GM18870 (cell line): ENCODE results near the gene CEP70.
"Not testable (repeated sequence)": the region's sequence is repeated elsewhere in the genome, so short reads cannot be mapped to it uniquely, and the experiment has no call there.

ENCODE experiments used
- ATAC-seq: cut with Tn5 transposase; IDR thresholded peaks from one replicate; pipeline ENCODE4 v1.9.1; 2021; ENCODE audit warnings: moderate library complexity; ENCODE audit not compliant: unreplicated experiment

CEP70 gene

DNA sequence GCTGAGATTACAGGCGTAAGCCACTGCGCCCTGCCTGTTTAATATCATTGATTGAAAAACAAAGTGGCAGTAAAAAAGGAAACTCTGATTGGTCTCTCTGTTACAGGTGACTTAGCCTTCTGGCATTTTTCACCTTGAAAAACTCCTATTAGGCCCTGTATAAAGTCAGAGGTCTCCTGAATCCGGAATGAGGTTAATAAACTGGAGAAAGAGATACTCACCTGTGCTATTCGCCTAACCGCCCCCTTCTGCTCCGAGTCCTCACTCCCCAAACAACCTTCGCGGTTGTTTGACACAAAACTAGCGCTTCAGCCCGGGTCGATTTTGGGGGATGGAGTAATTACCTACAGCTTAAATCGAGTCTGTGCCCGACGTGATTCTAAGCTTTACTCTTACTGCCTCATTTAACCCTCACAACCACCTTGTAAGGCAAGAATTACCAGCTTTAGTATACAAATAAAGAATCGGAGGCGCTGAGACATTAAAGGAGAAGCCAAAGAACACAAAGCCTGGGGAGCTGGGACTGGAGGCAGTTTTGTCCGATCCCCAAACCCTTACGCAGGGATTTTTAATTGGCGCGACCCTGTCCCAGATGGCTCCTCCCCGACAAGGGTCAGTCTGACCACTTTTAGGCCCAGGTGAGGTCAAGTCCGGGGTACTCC lies 441 bp downstream of the CEP70 start:
- ATAC-seq = no peak

DNA sequence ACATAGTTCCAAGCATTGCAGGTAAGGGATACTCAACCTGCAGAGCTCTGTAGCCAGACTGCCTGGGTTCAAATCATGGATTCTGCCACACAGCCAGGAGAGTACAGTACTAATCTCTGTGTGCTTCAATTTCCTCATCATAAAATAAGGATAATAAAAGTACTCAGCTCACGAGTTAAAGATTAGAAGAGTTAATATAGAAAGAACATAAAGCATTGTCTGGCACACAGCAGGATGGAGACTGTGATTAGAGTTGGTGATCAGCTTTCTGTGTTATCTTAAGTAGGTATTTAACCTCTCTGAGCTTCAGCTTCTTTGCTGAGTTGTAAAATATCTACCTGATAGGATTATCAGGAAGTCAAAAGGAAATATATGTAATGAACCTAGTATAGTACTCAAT lies 2.7 kb downstream of the CEP70 start:
- no peak for ATAC-seq

DNA sequence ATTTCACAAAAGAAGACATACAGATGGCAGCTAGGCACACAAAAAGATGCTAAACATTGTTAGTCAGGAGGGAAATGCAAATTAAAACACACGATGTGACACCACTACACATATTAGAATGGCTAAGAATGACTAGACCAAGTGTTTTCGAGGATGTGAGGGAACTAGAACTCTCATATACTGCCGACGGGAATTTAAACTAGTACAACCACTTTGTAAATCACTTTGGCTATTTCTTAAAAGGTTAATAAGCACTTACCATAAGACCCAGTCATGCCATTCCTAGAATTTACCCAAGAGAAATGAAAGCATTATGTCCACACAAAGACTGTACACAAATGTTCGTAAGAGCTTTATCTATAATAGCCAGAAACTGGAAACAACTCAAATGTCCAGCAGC lies 5.6 kb downstream of the CEP70 start:
- no peak for ATAC-seq

DNA sequence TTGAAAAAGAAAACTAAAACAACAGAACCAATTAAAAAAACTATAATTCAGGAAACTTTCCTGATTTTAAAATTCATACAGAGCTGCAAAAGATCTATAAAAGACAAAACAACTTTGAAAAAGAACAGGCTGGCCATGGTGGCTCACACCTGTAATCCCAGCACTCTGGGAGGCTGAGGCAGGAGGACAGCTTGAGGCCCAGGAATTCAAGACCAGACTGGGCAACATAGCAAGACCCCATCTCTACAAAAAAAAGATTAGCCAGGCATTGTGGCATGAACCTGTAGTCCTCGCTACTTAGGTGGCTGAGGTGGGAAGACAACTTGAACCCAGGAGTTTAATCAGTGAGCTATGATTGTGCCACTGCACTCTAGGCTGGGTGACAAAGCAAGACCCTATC lies 6.7 kb downstream of the CEP70 start:
- ATAC-seq = no peak

DNA sequence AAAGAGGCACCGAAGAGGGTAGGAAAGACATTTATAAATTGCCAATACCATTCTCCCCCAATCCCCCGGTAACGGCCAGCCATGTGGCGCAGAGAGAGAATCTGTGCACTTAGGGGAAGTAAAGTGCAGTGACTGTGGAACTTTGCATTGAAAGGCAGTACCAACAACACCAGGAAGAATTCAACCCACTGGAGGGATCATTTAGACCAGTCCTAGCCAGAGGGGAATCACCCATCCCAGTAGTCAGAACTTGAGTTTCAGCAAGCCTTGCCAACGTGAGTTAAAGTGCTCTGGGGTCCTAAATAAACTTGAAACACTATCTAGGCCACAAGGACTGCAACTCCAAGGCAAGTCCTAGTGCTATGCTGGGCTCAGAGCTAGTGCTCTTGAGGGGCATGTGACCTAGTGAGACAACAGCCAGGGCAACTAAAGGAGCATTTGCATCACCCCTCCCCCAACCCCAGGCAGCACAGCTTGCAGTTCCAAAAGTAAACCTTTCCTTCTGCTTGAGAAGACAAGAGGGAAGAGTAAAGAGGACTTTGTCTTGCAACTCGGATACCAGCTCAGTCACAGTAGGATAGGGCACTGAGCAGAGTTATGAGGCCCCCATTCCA lies 15.0 kb downstream of the CEP70 start:
- no peak for ATAC-seq

DNA sequence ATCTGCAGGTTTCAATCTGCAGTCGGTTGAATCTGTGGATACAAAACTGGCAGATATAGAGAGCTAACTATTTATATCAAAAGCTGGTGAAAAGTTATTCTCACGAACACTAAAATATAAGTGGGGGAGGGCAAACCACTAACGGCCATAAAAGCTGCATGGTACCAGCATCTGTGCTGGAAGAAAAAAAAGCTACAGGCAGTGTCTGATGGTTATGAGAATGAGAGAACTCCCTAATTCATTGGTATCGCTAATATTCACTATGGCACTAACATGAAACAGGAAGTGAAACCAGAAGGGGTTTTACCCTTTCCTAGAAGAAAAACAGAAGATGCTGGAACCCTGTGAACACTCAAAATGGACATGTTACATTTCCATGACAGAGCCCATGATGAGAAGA lies 15.9 kb downstream of the CEP70 start:
- ATAC-seq = peak; percentile 89

DNA sequence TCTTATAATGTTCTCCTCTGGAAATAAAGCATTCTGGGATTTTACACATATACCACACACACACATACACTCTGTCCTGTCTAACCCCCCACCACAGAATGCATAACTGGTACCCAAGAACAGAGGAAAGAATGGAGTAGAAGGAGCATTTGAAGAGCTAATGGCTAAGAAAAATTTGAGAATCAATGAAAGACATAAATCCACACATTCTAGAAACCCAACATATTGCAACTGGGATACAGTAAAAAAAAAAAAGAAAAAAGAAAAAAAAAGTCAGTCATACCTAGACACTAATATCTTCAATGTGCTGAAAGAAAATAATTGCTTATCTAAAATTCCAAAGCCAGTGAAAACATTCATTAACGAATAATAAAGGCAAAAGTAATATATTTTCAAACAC lies 20.9 kb downstream of the CEP70 start:
- ATAC-seq = no peak

DNA sequence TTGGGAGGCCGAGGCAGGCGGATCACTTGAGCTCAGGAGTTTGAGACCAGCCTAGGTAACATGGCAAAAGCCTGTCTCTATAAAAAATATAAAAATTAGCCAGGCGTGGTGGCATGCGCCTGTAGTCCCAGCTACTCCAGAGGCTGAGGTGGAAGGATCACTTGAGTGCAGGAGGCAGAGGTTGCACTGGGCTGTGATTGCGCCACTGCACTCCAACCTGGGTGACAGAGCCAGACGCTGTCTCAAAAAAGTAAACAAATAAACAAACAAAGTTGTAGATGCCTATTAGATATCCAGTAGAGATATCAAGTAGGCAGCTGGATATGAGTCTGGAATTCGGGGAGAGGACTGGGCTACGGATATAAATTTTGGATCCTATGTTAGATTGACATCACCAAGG lies 24.4 kb downstream of the CEP70 start:
- ATAC-seq = not testable (repeated sequence)

DNA sequence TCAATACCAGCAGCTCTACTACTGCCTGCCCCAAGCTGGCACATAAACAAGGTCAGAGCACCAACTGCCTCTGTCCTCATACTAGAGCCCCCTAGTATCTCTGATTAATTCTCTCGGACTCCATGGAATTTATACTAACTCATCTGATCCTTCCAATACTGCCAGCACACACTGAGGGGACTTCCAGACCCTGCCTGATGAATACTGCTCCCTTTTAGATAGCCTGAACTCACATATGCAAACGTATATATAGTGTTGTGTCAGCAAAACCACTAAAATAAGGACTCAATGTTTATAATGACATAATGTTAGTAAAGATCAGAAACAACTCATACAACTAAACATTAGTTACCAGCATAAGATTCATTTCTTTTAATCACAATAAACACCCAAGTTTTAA lies 25.0 kb downstream of the CEP70 start:
- no peak for ATAC-seq

DNA sequence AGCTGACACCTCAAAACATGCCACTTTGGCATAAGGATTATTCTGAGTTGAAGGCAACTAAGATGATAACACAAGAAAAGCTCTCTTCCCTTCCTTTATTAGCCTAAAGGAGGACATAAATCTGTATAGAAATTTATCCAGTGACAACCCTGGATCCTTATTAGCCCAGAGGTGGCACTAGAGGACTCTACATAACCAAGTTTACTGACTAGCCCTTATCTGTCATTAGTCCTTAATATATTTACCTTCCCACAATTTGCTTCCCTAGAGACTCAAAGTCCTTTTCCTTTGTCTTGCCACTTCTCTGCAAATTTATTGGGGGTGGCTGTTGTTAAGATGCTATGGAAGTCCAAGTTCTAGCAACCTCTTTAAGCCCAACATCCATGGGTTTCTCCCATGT lies 26.7 kb downstream of the CEP70 start:
- no peak for ATAC-seq

DNA sequence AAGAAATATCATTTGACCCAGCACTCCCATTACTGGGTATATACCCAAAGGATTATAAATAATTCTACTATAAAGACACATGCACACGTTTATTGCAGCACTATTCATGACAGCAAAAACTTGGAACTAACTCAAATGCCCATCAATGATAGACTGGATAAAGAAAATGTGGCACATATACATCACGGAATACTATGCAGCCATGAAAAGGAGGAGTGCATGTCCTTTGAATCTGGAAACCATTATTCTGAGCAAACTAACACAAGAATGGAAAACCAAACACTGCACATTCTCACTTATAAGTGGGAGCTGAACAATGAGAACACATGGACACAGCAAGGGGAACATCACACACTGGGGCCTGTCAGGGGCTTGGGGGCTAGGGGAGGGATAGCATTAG lies 27.8 kb downstream of the CEP70 start:
- ATAC-seq = not testable (repeated sequence)

DNA sequence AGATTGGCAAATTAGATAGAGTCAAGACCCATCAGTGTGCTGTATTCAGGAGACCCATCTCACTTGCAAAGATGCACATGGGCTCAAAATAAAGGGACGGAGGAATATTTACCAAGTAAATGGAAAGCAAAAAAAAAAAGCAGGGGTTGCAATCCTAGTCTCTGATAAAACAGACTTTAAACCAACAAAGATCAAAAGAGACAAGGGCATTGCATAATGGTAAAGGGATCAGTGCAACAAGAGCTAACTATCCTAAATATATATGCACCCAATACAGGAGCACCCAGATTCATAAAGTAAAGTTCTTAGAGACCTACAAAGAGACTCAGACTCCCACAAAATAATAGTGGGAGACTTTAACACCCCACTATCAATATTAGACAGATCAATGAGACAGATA lies 31.2 kb downstream of the CEP70 start:
- not testable (repeated sequence) for ATAC-seq

DNA sequence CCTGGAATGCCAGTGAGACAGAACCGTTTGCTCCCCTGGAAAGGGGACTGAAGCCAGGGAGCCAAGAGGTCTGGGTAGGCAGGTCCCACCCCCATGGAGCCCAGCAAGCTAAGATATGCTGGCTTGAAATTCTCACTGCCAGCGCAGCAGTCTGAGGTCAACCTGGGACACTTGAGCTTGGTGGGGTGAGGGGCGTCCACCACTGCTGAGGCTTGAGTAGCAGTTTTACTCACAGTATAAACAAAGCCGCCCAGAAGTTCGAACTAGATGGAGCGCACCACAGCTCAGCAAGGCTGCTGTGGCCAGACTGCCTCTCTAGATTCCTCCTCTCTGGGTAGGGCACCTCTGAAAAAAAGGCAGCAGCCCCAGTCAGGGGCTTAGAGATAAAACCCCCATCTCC lies 33.6 kb downstream of the CEP70 start:
- ATAC-seq = no peak

DNA sequence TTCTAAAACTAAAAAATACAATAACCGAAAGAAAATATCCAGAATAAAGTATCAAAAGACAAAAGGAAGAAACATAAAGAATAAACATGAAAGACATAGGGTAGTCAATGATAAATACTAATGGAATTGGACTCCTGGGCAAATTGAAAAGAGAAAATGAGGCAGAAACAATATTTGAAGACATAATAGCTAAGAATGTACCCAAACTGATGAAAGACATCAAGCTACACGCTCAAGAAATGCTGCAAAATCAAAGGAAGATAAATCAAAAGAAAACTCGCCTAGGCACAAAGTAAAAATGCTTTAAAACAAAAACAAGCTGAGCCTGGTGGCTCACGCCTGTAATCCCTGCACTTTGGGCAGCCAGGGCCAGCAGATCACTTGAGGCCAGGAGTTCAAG lies 34.9 kb downstream of the CEP70 start:
- no peak for ATAC-seq

DNA sequence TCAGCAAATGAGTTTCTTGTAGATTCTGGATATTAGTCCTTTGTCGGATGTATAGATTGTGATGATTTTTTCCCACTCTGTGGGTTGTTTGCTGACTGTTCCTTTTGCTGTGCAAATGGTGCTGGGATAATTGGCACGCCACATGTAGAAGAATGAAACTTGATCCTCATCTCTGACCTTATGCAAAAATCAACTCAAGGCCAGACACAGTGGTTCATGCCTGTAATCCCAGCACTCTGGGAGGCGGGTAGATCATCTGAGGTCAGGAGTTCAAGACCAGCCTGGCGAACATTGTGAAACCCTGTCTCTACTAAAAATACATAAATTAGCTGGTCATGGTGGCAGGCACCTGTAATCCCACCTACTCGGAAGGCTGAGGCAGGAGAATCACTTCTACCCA lies 39.3 kb downstream of the CEP70 start:
- ATAC-seq = not testable (repeated sequence)

DNA sequence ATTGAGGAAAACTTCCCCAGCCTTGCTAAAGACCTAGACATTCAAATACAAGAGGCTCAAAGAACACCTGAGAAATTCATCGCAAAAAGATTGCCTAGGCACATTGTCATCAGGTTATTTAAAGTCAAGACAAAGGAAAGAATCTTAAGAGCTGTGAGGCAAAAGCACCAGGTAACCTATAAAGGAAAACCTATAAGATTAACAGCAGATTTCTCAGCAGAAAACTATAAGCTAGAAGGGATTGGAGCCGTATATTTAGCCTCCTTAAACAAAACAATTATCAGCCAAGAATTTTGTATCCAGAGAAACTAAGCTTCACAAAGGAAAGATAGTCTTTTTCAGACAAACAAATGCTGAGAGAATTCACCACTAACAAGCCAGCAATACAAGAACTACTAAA lies 43.1 kb downstream of the CEP70 start:
- ATAC-seq = not testable (repeated sequence)

DNA sequence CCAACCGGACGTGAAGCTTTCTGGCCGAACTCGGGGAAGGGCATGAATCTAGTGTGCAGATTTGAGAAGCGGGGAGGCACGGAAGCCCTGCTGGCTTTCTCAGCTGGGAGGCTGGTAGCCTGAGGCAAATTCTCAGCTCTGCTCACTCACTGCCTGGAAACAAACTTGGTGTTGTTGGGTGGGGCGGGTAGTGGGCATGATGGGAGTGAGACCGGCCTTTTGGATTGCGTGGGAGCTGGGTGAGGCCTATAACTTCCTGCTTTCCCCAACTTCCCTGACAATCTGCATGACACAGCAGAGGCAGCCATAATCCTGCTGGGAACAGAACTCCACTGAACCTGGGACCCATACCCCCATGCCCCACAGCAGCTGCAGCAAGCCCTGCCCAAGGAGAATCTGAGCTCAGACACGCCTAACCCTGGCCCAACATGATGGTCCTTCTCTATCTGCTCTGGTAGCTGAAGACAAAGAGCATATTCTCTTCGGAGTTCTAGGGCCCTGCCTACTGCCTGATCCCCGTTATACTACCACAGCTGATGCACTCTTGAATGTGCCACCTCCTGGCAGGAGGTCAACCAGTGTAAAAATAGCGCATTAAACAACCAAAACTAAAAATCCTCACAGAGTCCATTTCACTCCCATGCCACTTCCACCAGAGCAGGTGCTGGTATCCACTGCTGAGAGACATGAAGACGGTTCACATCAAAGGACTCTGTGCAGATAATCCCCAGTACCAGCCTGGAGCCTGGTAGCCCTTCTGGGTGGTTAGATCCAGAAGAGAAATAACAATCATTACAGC lies 44.7 kb downstream of the CEP70 start:
- ATAC-seq = no peak

DNA sequence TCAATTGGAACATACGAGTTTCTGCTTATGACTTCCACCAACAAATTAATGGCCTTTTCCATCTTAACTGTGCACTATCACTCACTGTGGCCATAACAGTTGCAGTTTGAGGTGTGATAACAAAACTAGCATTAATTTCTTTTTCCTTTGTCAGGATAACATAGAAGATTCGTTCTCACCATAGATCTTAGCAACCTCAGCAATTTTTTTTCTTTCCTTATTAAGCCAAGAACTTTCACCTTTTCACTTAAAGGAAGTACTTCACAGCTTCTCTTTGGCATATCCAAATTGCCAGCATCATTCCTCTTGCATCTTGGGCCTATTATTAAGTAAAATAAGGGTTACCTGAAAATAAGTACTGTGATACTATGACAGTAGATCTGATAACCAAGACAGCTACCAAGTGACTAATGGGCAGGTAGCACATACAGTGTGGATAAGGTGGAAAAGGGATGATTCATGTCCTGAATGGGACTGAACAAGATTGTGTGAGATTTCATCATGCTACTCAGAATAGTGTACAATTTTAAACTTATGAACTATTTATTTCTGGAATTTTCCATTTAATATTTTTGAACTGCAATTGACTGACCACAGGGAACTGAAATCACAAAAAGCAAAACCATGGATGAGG lies 46.6 kb downstream of the CEP70 start:
- ATAC-seq = no peak

DNA sequence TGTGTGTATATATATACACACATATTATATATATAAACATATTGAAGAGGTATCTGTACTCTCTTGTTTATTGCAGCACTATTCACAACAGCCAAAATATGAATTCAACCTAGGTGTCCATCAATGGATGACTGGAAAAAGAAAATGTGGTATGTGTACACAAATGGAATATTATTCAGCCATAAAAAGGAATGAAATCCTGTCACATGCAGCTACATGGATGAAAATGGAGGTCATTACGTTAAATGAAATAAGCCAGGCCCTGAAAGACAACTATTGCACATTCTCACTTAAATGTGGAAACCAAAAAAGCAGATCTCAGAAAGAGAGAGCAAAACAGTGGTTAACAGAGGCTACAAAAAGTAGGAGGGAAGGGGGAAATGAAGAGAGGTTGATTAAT lies 49.5 kb downstream of the CEP70 start:
- no peak for ATAC-seq

DNA sequence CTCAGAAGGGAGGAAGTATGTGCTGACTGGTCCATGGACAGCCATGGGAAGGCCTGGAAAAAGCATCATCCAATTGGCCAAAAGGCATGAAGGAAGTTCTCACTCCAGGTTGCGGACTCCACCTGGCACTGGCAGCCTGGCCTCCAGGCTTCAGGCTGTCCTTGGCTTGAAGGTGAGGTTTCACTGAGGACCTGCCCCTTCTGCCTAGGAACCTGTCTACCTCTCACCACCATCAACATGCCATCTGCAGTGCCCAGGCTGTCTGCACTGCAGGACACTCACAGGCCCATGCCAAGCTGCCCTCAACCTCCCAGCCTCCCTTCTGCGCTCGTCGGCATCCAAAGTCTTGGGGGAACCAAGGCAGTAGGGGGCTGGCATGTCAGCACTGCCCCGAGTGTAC lies 51.1 kb downstream of the CEP70 start:
- no peak for ATAC-seq

DNA sequence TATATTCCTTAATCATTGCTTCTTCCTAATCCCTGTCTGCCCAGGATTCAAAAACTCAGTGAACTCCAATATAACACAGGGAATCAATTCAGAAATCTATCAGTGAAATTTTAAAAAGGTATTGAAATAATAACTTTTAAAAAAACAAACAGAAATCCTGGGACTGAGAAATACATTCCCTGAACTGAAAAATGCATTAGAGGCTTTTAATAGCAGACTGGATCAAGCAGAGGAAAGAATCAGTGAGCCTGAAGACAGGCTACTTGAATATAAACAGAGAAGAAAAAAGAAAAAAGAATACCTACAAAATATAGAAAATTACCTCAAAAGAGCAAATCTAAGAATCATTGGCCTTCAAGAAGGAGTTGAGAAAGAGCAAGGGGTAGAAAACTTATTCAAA lies 54.7 kb downstream of the CEP70 start:
- no peak for ATAC-seq

DNA sequence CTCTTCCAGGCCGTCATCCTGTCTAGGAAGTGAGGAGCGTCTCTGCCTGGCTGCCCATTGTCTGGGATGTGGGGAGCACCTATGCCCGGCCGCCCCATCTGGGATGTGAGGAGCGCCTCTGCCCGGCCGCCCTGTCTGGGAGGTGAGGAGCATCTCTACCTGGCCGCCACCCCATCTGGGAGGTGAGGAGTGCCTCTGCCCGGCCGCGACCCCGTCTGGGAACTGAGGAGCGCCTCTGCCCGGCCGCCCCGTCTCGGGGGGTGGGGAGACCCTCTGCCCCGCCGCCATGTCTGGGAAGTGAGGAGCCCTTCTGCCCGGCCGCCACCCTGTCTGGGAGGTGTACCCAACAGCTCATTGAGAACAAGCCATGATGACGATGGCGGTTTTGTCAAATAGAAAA lies 72.6 kb downstream of the CEP70 start:
- not testable (repeated sequence) for ATAC-seq
